Measurements from ENCODE around the gene PAAF1.

DNA sequence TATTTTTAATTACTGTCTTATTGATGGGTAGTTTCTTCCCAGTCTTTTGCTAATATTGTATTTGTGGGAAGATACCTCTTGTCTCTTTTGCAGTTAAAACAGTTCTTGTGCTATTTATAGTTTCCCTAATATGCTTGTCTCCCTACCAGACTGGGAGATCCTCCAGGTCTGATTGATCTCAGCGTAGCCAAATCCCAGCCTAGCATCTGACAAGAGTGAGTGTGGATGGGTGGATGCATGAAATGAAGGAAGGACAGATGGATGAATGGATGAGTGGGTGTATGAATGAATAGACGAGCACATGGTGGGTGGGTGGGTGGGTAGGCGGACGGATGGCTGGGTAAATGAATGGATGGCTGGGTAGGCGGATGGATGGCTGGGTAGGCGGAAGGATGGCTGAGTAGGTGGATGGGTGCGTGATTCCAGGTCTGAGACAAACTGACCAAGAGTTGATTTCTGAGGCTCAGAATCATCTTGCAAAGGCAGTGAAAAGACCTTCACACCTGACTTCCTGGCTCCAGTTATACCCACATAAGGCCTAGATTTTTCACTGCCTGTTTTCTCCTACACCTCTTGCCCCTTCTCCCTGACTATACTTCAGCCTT is 85.4 kb downstream of the PAAF1 start:
- TF ChIP-seq POLR2A (IDR thresholded peaks at IDR 0.05; ENCODE audit: low read length) (no peak), GATA1 (IDR thresholded peaks at IDR 0.05; ENCODE audit: low read depth, low read length) (no peak)
